Activated B cell treated with CpG ODN at 0.5 μM for 24 hours (primary cell): Measurements from ENCODE around the gene HOXC4. TPM values are rescaled to one million over a fixed set of nuclear protein-coding genes. Genes with fewer than 3 reads are reported as not detected.

ENCODE experiments used
- ATAC-seq: fragments of 200-7000 bp; cut with Tn5 transposase; one replicate; pipeline ENCODE4 v1.10.0; 2021; ENCODE audit warnings: low read depth, mild to moderate bottlenecking, moderate library complexity
- CTCF ChIA-PET: fragments of 350-600 bp; sonication (Branson Sonifier 250); formaldehyde crosslinking; loops from one replicate; lab custom pipeline; 2021; ENCODE audit warnings: antibody characterized with exemption; lab: Charles Lee
- POLR2A ChIA-PET: fragments of 350-600 bp; sonication (Branson Sonifier 250); formaldehyde crosslinking; loops from one replicate; lab custom pipeline; 2021; ENCODE audit warnings: antibody characterized with exemption; lab: Charles Lee
- DNase-seq: peaks from one replicate; pipeline ENCODE4 v3.0.0; 2022
- H3K27ac Mint-ChIP-seq: one replicate; pipeline ENCODE4 v1.8.0; 2020; ENCODE audit warnings: mixed read lengths
- H3K27me3 Mint-ChIP-seq: one replicate; pipeline ENCODE4 v1.8.0; 2021; ENCODE audit warnings: mixed read lengths
- H3K36me3 Mint-ChIP-seq: one replicate; pipeline ENCODE4 v1.8.0; 2021; ENCODE audit warnings: low read depth, mixed read lengths
- H3K4me1 Mint-ChIP-seq: one replicate; pipeline ENCODE4 v1.8.0; 2021; ENCODE audit warnings: mixed read lengths
- H3K4me3 Mint-ChIP-seq: one replicate; pipeline ENCODE4 v1.8.0; 2020; ENCODE audit warnings: mild to moderate bottlenecking, mixed read lengths
- H3K9me3 Mint-ChIP-seq: one replicate; pipeline ENCODE4 v1.8.0; 2020; ENCODE audit warnings: mixed read lengths
- CTCF ChIP-seq: fragments of 200-600 bp; IDR thresholded peaks from one replicate; pipeline ENCODE4 v1.8.0; 2022; ENCODE audit warnings: antibody characterized with exemption, mild to moderate bottlenecking
- intact Hi-C: fragments of 100-400 bp; cut with micrococcal nuclease; formaldehyde crosslinking; loops from one replicate; pipeline ENCODE4 v1.15.1; 2024
- total RNA-seq: library from RNA; stranded (reverse); gene quantifications from 2 replicates; pipeline ENCODE4 v1.2.3, GENCODE V29; 2022

The HOXC4 gene
- 4.3 and 4.8 TPM in 2 replicates for total RNA-seq

- Mint-ChIP-seq H3K4me1 (peaks cover 50% of the 10 kb centered on the region), H3K36me3 (peaks cover 2% of the 10 kb centered on the region), H3K9me3 (no peaks in the 10 kb centered on the region), H3K4me3 (peak within 1 kb of the TSS; percentile 88), H3K27ac (peak within 1 kb of the TSS; percentile 89), H3K27me3 (peaks cover 25% of the 10 kb centered on the region)
- DNase-seq (no peak), ATAC-seq (peak; percentile 75)
- intact Hi-C loops = loop anchor here (1.0 to 5.0 kb wide), 6 partner anchors 19 to 327 kb away; partner anchors contain the start of genes CALCOCO1, CBX5, HNRNPA1 and HOXC12
- TF ChIP-seq CTCF = no peak
- CTCF ChIA-PET = interaction anchor here (1.1 to 2.7 kb wide), 5 partner anchors 22 to 148 kb away, joined by 3 to 15 read pairs (median 5); partner anchors contain the start of genes HOXC5 and SMUG1
- POLR2A ChIA-PET = interaction anchor here (0.6 to 3.7 kb wide), 16 partner anchors 9 to 1920 kb away, joined by 3 to 29 read pairs (median 5); partner anchors contain the start of genes CBX5, HNRNPA1, HOXC5 and RAB5B
These were observed at the start of gene HOXC4 for GRCh38 chr12:54053751-54054741. TSS of gene HOXC4 (plus strand) at chr12:54053835. CDS start at chr12:54053923, 88 bp downstream.

- no peak for TF ChIP-seq CTCF
These were observed 49.4 kb upstream of the HOXC4 start for GRCh38 chr12:54004063-54004840.

GRCh38 chr12:54004841-54005530 lies 48.6 kb upstream of the HOXC4 start:
- ATAC-seq = no peak
- ChIA-PET POLR2A (no interaction called here), CTCF (interaction anchor here (1.3 to 7.4 kb wide), 6 partner anchors 9 to 211 kb away, joined by 6 to 78 read pairs (median 32); partner anchors contain the start of genes HOXC10 and SMUG1)
- no peak for DNase-seq
- intact Hi-C loops = loop anchor here (5.0 to 10.0 kb wide), 4 partner anchors 42 to 390 kb away; partner anchors contain the start of gene CISTR
- H3K4me1 Mint-ChIP-seq = peaks cover 23% of the 10 kb centered on the region
- no peak for TF ChIP-seq CTCF
- no peaks in the 10 kb centered on the region for H3K36me3 Mint-ChIP-seq
- H3K27ac Mint-ChIP-seq = no peak overlapping the region
- H3K9me3 Mint-ChIP-seq = no peaks in the 10 kb centered on the region
- no peak overlapping the region for H3K4me3 Mint-ChIP-seq
- H3K27me3 Mint-ChIP-seq = peaks cover 76% of the 10 kb centered on the region

More at GRCh38 chr12:54004063-54004840, 49.4 kb upstream of the HOXC4 start:
- Mint-ChIP-seq H3K27ac (no peak overlapping the region), H3K4me3 (no peak overlapping the region), H3K4me1 (peaks cover 21% of the 10 kb centered on the region), H3K27me3 (peaks cover 73% of the 10 kb centered on the region), H3K36me3 (no peaks in the 10 kb centered on the region), H3K9me3 (no peaks in the 10 kb centered on the region)
- DNase-seq (no peak), ATAC-seq (no peak)
- CTCF ChIA-PET = interaction anchor here (2.5 to 7.4 kb wide), 4 partner anchors 188 to 212 kb away, joined by 19 to 78 read pairs (median 56); partner anchors contain the start of gene SMUG1
- POLR2A ChIA-PET = no interaction called here
- intact Hi-C loops = loop anchor here (10.0 kb wide), 2 partner anchors 249 to 391 kb away; partner anchors contain the start of gene CISTR

DNA sequence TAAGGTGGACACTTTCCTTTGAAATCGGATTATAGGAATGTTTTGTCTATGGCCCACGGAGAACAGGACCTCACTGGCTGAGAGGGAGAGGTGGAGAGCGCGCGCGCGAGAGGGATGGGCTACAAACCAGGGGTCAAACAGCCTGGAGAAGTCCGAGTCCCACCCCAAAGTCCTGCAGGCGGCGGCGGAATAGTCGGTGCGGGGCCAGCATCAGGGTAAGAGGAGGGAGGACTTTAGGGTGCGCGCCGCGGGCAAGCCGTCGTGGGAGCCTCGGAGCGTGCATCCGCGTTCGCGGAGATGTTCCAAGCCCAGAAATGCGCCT lies 48.1 kb upstream of the HOXC4 start:
- Mint-ChIP-seq H3K36me3 (no peaks in the 10 kb centered on the region), H3K4me3 (no peak overlapping the region), H3K9me3 (no peaks in the 10 kb centered on the region), H3K27ac (no peak overlapping the region), H3K4me1 (peaks cover 22% of the 10 kb centered on the region), H3K27me3 (peaks cover 78% of the 10 kb centered on the region)
- ATAC-seq = no peak
- ChIA-PET CTCF (interaction anchor here (0.6 to 7.4 kb wide), 15 partner anchors 10 to 213 kb away, joined by 3 to 78 read pairs (median 6); partner anchors contain the start of genes HOXC10, HOXC4, HOXC5 and SMUG1), POLR2A (interaction anchor here (0.6 to 1.7 kb wide), 3 partner anchors 183 to 202 kb away, joined by 3 to 7 read pairs (median 5); partner anchors contain the start of gene SMUG1)
- no peak for DNase-seq
- intact Hi-C loops = loop anchor here (5.0 to 10.0 kb wide), 4 partner anchors 42 to 389 kb away; partner anchors contain the start of gene CISTR
- no peak for TF ChIP-seq CTCF
